SK-N-SH (cell line): ENCODE results near the gene MYL5. TPM values are rescaled to one million over a fixed set of nuclear protein-coding genes. Genes with fewer than 3 reads are reported as not detected.
A peak's percentile ranks its signal among the peaks of the same experiment; 100 is the strongest.

Experiments
- CTCF ChIA-PET: fragments of 300-600, 350-600 bp; formaldehyde crosslinking; extraction: SDS; loops from one replicate; lab custom pipeline; 2021; lab: Yijun Ruan, JAX
- POLR2A ChIA-PET: fragments of 350-600 bp; sonication (Branson Sonifier 250); formaldehyde crosslinking; extraction: SDS; loops from one replicate; lab custom pipeline; 2020; ENCODE audit warnings: antibody characterized with exemption, inconsistent platforms; lab: Yijun Ruan, JAX
- DNase-seq: peaks from one replicate; pipeline ENCODE4 v3.0.0; 2012
- H2AFZ ChIP-seq: fragments of 200-600 bp; sonication (generic); 2 replicates; pipeline ENCODE4 v1.8.1; 2016; ENCODE audit warnings: antibody characterized with exemption, mild to moderate bottlenecking, low read depth
- H3F3A ChIP-seq: fragments of 200-600 bp; sonication (generic); replicated peaks from 2 replicates; pipeline ENCODE3; 2016; ENCODE audit warnings: antibody characterized with exemption, mild to moderate bottlenecking; ENCODE audit not compliant: insufficient read depth
- H3K27ac ChIP-seq, 2 experiments: fragments of 200-500 bp in 1 of 2; fragments of 200-600 bp in 1 of 2; sonication (Bioruptor generic) in 1 of 2; sonication (generic), shearing (Covaris generic) in 1 of 2; 2 replicates each; pipeline versions ENCODE4 v1.5.1 to v1.6.1; 2014 to 2016; ENCODE audit warnings: low read depth in 2 of 2, inconsistent platforms in 1 of 2, low read length in 1 of 2, mild to moderate bottlenecking in 1 of 2, mixed read lengths in 1 of 2
- H3K27me3 ChIP-seq: fragments of 200-600 bp; sonication (generic), shearing (Covaris generic); 2 replicates; pipeline ENCODE4 v1.6.1; 2016; ENCODE audit warnings: mixed run types; ENCODE audit not compliant: insufficient read depth
- H3K36me3 ChIP-seq, 2 experiments: fragments of 200-500 bp in 1 of 2; fragments of 200-600 bp in 1 of 2; sonication (Bioruptor generic) in 1 of 2; sonication (generic) in 1 of 2; replicated peaks in 1 of 2; 2 replicates each; pipeline versions ENCODE3 to v1.5.1; 2014 to 2016; ENCODE audit warnings: low read length in 1 of 2, mild to moderate bottlenecking in 1 of 2; ENCODE audit not compliant: insufficient read depth in 2 of 2, control insufficient read depth in 1 of 2
- H3K4me1 ChIP-seq, 2 experiments: fragments of 200-500 bp in 1 of 2; fragments of 200-600 bp in 1 of 2; sonication (Bioruptor generic) in 1 of 2; sonication (generic), shearing (Covaris generic) in 1 of 2; 2 replicates each; pipeline versions ENCODE4 v1.5.1 to v1.6.1; 2014 to 2016; ENCODE audit warnings: low read depth in 1 of 2, low read length in 1 of 2, mixed run types in 1 of 2; ENCODE audit not compliant: insufficient read depth in 2 of 2, control insufficient read depth in 1 of 2
- H3K4me2 ChIP-seq: fragments of 200-600 bp; sonication (generic), shearing (Covaris generic); 2 replicates; pipeline ENCODE4 v1.6.1; 2017; ENCODE audit warnings: mixed run types
- H3K4me3 ChIP-seq, 2 experiments: fragments of 200-500 bp in 1 of 2; fragments of 200-600 bp in 1 of 2; sonication (Bioruptor generic) in 1 of 2; sonication (generic), shearing (Covaris generic) in 1 of 2; 2 replicates each; pipeline versions ENCODE4 v1.5.1 to v1.8.1; 2014 to 2016; ENCODE audit warnings: low read depth in 2 of 2, inconsistent platforms in 1 of 2, low read length in 1 of 2, mild to moderate bottlenecking in 1 of 2, mixed read lengths in 1 of 2, moderate library complexity in 1 of 2
- H3K79me2 ChIP-seq: fragments of 200-600 bp; sonication (generic); 2 replicates; pipeline ENCODE4 v1.8.1; 2017; ENCODE audit warnings: mild to moderate bottlenecking; ENCODE audit not compliant: insufficient read depth
- H3K9ac ChIP-seq: fragments of 200-600 bp; sonication (generic); 2 replicates; pipeline ENCODE4 v1.6.1; 2017; ENCODE audit warnings: mixed run types
- H3K9me2 ChIP-seq: fragments of 200-600 bp; sonication (generic); 2 replicates; pipeline ENCODE4 v1.6.1; 2017; ENCODE audit warnings: mixed run types
- H3K9me3 ChIP-seq: fragments of 200-600 bp; sonication (generic); 2 replicates; pipeline ENCODE4 v1.6.1; 2017; ENCODE audit warnings: mixed run types, mild to moderate bottlenecking, moderate library complexity
- H4K20me1 ChIP-seq: fragments of 200-600 bp; sonication (generic); 2 replicates; pipeline ENCODE4 v1.6.1; 2017; ENCODE audit warnings: mild to moderate bottlenecking, mixed run types; ENCODE audit not compliant: insufficient read depth
- MAX ChIP-seq: IDR thresholded peaks from 2 replicates; pipeline ENCODE4 v1.4.0; 2012; ENCODE audit warnings: low read depth
- MXI1 ChIP-seq: IDR thresholded peaks from 2 replicates; pipeline ENCODE4 v1.6.1; 2012; ENCODE audit warnings: mild to moderate bottlenecking, low read depth, low read length, improper control_type of control experiment
- NRF1 ChIP-seq: IDR thresholded peaks from 2 replicates; pipeline ENCODE4 v1.6.1; 2012; ENCODE audit warnings: low read depth, mild to moderate bottlenecking, low read length
- PBX3 ChIP-seq: IDR thresholded peaks from 2 replicates; pipeline ENCODE4; 2012
- RAD21 ChIP-seq: IDR thresholded peaks from 2 replicates; pipeline ENCODE4 v1.6.1; 2012; ENCODE audit warnings: mild to moderate bottlenecking, low read length
- REST ChIP-seq: IDR thresholded peaks from 2 replicates; pipeline ENCODE4 v1.6.1; 2012; ENCODE audit warnings: mild to moderate bottlenecking, low read depth, low read length, moderate library complexity
- RFX5 ChIP-seq: IDR thresholded peaks from 2 replicates; pipeline ENCODE4 v1.6.1; 2012; ENCODE audit warnings: mild to moderate bottlenecking, improper control_type of control experiment, low read length
- TCF12 ChIP-seq: IDR thresholded peaks from 2 replicates; pipeline ENCODE4 v1.4.0; 2012
- USF1 ChIP-seq: IDR thresholded peaks from 2 replicates; pipeline ENCODE4 v1.4.0; 2012; ENCODE audit warnings: low read depth, borderline replicate concordance
- USF2 ChIP-seq: fragments of 150-350 bp; IDR thresholded peaks from 2 replicates; pipeline ENCODE4 v1.6.1; 2017; ENCODE audit warnings: antibody characterized with exemption, low read length, low read depth, borderline replicate concordance
- ZBTB33 ChIP-seq: IDR thresholded peaks from 2 replicates; pipeline ENCODE4 v1.4.0; 2012; ENCODE audit warnings: low read depth, borderline replicate concordance
- WGBS: methylation state at CpG from one replicate; pipeline ENCODE4 v1.1.6; 2017; ENCODE audit warnings: low lambda C conversion rate; 5-methylcytosine and 5-hydroxymethylcytosine counted together
- polyA plus RNA-seq, 3 experiments: library from polyadenylated mRNA; depleted of rRNA; stranded (reverse); fragments of >200 nt; gene quantifications; 2 replicates each; pipeline ENCODE4 v1.2.3, GENCODE V29; 2012

Gene MYL5
- polyA plus RNA-seq, 1 of the 3 experiments (the other 2 are of a cell fraction) = 46.9 TPM

- no peak for TF ChIP-seq TCF12
Observed at GRCh38 chr4:683982-684622, 9.8 kb downstream of the MYL5 start (continued).

GRCh38 chr4:684623-685327 lies 10.4 kb downstream of the MYL5 start:
- Histone ChIP-seq H3K9me3 (no peaks in the 10 kb centered on the region), H3K79me2 (no peaks in the 10 kb centered on the region), H3K4me1 (peaks cover 13 to 38% of the 10 kb centered on the region in 2 experiments; a peak in 3 of 4 replicates), H3K9ac (no peak overlapping the region), H3K4me3 (no peak overlapping the region; a peak in 1 of 4 replicates), H3K9me2 (no peaks in the 10 kb centered on the region), H2AFZ (no peak overlapping the region), H3K36me3 (no peaks in the 10 kb centered on the region), H3K27me3 (no peaks in the 10 kb centered on the region), H3K4me2 (no peak overlapping the region), H3F3A (peaks cover 11% of the 10 kb centered on the region), H3K27ac (no peak overlapping the region; a peak in 1 of 4 replicates), H4K20me1 (no peaks in the 10 kb centered on the region)
- ChIA-PET CTCF (interaction anchor here (0.7 to 2.3 kb wide), 19 partner anchors 10 to 302 kb away, joined by 3 to 22 read pairs (median 4); partner anchors contain the start of genes ATP5ME, IDUA and MYL5), POLR2A (interaction anchor here (1.0 to 1.6 kb wide), 3 partner anchors 10 to 26 kb away, joined by 4 to 8 read pairs (median 4); partner anchors contain the start of genes ATP5ME and MYL5)
- 59% methylated on average over 10 of the region's 21 CpGs for WGBS
- no peak for TF ChIP-seq MXI1
- TF ChIP-seq NRF1 = no peak
- TF ChIP-seq PBX3 = no peak
- TF ChIP-seq REST = no peak
- no peak for TF ChIP-seq RAD21
- TF ChIP-seq USF1 = no peak
- no peak for TF ChIP-seq MAX
- TF ChIP-seq USF2 = no peak
- TF ChIP-seq RFX5 = no peak
- no peak for TF ChIP-seq ZBTB33
- peak; percentile 69 for DNase-seq
